ENCODE data around the gene LPAR3.

GRCh38 chr1:84833194-84833593, 59.8 kb downstream of the LPAR3 start:
- no peak for TF ChIP-seq CTCF (IDR thresholded peaks at IDR 0.05; ENCODE audit: low read length)
- TF ChIP-seq EZH2 (optimal IDR thresholded peaks at IDR 0.05; ENCODE audit: low read depth, low read length), result no peak

Data from MM.1S (cell line).